Activated CD4-positive, CD25-positive, alpha-beta regulatory T cell treated with anti-CD3 and anti-CD28 coated beads, Interleukin-2, amount 50 U/mL, for 72 hours (primary cell): ENCODE results near the gene LAMC2.

Experiments
- DNase-seq: peaks from one replicate; pipeline ENCODE4 v3.0.0; 2021

Gene LAMC2

GRCh38 chr1:183291216-183291762 is 105.2 kb downstream of the LAMC2 start:
- DNase-seq: no peak

- DNase-seq: no peak
These were observed 105.9 kb downstream of the LAMC2 start for GRCh38 chr1:183291802-183292514.

GRCh38 chr1:183293241-183293640 is 107.2 kb downstream of the LAMC2 start:
- DNase-seq: no peak

GRCh38 chr1:183293876-183294275 is 107.8 kb downstream of the LAMC2 start:
- DNase-seq: no peak
